Stimulated activated CD8-positive, alpha-beta memory T cell treated with anti-CD3 and anti-CD28 coated beads, Interleukin-15, amount 100 ng/mL, for 48 hours (primary cell): ENCODE measurements around the gene LPAR1.
"Not testable (repeated sequence)": the region's sequence is repeated elsewhere in the genome, so short reads cannot be mapped to it uniquely, and the experiment has no call there.

Experiments
- DNase-seq, 2 donors: peaks; one replicate each; pipeline ENCODE4 v3.0.0-alpha.2; 2020; ENCODE audit warnings: low read depth in 2 of 2

Gene LPAR1, protein sequence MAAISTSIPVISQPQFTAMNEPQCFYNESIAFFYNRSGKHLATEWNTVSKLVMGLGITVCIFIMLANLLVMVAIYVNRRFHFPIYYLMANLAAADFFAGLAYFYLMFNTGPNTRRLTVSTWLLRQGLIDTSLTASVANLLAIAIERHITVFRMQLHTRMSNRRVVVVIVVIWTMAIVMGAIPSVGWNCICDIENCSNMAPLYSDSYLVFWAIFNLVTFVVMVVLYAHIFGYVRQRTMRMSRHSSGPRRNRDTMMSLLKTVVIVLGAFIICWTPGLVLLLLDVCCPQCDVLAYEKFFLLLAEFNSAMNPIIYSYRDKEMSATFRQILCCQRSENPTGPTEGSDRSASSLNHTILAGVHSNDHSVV

DNA sequence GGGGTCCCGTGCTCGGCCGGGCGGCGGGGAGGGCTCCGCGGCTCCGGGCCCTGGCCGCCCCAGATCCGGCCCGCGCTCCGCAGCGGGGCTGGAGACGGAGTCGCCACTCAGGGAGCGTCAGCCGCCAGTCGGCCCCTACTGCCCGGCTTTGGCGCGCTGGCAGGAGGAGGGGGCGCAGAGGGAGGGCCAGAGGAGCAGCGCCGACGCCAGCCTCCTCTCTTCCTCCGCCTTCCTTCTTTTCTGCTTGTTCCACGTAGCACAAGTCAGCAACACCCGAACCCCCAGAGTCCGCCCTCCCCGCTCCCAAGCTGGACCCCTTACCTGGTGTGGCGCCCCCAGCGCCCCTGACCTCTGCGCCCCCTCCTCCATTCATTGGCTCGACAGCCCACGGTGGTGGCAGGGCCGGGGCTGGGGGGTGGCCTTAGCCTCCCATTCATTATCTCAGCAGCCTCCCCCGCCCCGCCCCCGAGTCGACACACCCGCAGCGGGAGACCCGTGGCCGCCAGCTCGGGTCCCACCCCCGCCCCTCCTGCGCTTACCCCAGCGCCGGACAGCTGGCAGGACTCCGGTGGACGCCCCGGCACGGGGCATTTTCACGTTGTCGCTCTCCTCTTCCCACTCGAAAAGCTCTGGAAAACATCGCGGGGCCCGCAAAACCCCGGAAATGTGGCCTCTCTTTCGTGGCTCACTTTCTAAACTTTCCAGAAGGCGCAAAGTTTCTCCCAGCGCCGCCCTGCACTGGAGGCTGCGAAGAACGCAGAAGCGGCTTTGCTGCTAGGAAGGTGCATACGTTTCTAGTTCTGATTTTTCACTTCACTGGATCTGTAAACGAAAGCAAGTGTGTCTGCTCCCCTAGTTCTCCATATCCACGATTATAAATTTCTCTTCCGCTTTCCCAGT lies at the start of gene LPAR1:
TSS of gene LPAR1 (minus strand) at position 140 of the 900 bp plus-strand sequence. CDS start 66,353 bp downstream, outside the sequence.
- no peak for DNase-seq

DNA sequence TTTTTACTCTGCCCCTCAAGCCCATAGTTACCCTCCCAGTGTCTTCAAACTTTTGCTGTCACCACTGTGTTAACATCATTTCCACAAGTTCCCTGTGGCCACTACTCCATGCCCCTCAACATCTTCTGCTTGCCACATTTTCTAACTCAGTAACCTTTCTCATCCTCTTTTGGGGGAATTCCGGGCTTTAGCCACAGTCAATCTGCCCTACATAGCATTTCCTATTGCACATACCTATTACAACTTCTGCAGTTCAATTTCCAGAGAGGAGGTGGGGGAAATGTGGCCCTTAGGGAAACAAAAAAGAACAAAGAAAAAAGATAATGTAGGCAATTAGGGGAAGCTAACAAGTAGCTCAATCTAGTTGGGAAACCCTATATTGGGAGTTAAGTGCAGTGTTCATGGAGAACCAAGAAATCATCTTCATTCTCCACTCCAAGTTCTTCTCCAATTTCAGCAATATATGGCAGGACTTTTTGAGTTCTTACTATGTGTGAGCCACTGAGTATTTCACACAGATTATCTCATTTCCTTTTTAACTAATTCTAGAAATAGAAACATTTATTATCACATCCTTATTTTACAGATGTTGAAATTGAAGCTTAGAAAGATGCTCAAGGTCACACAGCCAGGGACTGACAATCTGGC lies 40.2 kb upstream of the LPAR1 start:
- DNase-seq = no peak

DNA sequence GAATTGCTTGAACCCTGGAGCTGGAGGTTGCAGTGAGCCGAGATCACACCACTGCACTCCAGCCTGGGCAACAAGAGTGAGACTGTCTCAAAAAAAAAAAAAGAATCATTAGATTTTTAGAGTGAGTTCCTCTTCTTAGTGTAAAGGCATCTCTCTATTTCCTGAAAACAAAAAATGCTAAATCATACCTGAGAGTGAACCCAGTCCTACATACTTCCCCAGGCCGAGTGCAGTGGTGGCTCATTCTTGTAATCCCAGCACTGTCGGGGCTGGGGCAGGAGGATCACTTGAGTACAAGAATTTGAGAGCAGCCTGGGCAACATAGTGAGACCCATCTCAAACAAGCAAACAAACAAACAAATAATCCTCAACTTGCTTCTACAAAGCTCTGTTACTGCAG lies 38.2 kb upstream of the LPAR1 start:
- no peak for DNase-seq

DNA sequence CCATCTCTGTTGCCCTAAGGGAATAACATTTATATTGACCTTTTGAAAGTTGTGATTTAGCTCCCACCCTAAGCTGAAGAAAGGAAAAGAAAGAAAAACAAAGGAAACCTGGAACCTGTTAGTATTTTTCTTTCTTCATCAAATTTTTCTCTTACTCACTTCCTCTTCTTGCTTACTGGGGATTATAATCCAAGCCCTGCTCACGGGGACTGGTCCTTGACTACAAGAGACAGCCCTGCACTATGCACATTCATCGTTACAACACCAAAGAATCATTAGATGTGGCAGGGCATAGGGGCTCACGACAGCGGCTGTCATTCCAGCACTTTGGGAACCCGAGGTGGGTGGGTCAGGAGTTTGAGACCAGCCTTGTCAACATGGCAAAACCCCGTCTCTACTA lies 37.8 kb upstream of the LPAR1 start:
- DNase-seq = no peak

DNA sequence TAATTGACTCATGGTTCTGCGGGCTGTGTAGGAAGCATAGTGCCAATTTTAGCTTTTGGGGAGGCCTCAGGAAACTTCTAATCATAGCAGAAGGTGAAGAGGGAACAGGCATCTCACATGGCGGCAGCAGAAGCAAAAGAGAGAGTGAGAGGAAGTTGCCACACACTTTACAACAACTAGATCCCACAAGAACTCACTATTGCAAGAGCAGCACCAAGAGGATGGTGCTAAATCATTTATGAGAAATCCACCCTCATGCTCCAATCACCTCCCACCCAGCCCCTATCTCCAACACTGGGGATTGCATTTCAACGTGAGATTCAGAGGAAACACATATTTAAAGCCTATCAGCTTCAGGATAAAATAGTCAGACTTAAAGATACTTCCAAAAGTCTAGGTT lies 36.1 kb upstream of the LPAR1 start:
- no peak for DNase-seq

DNA sequence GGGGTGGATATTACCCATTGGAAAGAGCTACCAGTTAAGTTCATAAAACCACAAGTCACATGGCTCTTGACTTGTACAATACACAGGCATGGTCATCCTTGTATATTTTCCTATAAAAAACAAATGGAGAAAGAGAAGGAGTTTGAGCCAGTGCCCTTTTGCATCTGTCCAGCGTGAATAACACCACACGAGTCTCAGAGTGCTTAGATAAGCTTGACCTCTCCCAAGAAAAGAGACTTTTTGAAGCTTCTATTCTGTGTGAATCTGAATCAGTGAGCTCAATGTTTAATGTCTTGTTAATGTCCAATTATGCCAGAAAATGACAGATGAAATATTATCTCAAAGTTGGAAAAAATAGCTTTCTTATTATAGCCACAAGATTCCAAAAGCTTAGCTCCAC lies 30.9 kb upstream of the LPAR1 start:
- DNase-seq = no peak

DNA sequence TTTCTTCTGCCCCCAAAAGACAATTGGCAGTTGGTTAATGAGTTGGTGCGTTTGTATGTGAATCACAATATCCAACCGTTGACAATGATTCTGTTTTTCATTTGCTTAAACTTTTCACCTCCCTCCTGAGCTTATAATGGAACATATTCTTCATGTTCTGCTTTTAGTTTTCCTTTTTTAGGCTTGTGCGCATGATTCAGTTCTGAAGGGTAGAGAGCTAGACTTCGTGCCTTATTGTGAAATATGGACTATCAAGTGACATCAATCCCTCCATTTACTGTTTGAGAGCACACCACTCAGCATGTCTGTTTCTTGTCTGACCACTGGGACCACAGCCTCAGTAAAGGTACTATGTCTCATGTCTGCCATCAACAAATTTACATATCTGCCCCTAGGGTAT lies 30.5 kb upstream of the LPAR1 start:
- DNase-seq = no peak

DNA sequence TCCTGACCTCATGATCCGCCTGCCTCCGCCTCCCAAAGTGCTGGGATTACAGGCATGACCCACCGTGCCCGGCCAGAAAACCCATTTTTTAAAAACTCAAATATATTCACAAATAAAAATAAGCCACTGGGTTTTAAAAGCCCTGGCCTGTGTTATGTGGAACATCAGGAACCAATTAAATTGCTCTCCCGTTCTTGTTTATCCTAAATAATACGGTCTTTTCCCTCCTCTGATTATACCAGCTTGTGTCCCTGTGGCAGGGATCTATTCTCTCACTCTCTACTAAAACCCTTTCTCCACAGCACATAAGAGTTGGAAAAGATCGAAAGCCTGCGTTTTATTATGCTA lies 30.1 kb upstream of the LPAR1 start:
- DNase-seq = no peak

DNA sequence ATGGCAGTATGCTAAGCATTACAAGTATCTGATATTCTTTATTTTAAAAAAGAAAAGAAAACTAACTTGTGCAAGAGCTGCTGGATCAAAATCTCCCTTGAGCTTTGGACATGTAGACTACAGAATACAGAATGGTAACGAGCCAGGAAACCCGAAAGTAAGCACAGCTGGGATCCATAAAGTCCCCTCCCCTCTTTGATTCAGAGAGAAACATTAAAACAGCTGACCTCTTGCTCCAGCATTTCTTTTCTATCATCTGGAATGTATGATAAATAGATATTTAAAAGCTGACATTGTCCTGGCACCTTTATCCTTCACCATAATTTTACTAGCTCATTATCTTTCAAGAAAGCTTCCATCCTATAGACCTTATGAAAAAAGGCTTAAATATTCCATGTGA lies 28.2 kb upstream of the LPAR1 start:
- no peak for DNase-seq

DNA sequence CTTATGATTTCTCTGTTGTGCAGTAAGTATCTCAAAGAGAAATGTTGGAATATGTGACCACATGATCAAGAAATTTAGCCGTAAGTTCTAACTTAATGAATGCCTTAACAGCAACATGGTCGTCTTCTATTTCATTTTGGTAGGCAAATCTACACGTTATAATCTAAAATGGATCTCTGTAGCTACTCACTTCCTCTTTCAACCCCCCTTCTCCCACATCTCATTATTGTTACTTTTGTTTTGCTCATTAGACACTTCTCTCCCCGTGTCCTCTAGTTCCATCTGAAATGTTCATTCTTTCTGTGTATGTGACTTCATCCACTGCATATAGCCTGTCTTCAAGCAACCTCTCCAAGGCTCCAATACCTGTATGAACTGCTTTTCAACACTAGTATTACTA lies 27.1 kb upstream of the LPAR1 start:
- no peak for DNase-seq

DNA sequence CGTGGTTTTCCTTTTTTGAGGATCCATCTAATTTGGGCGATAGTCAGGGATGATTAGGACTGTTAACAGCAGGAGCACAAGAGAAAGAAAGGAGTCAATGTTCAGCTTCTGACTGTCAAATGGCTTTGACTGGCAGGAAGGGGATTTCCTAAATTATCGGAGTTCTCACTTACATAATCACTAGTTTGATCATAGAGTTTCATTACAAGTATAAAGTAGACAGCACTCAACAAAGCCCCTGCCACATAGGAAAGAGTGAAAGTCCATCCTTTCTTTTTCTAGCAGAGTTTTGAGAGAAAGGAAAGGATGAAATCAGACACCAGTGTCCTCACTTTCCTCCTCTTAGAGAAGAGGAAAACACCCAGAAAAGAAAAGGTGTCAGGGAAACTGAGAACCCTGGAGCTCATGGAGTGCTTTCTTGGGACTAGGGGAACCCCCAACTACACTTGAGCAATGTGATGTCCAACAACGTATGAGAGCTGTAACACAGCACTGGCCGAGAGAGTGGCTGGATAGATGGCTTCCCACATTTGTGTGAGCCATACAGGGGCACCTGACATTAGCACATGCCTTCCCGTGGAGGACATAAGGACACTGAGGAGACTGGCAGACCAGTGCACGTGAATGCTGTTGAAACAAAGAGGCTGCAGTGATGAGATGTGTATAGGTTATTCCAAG lies 26.0 kb upstream of the LPAR1 start:
- no peak for DNase-seq

DNA sequence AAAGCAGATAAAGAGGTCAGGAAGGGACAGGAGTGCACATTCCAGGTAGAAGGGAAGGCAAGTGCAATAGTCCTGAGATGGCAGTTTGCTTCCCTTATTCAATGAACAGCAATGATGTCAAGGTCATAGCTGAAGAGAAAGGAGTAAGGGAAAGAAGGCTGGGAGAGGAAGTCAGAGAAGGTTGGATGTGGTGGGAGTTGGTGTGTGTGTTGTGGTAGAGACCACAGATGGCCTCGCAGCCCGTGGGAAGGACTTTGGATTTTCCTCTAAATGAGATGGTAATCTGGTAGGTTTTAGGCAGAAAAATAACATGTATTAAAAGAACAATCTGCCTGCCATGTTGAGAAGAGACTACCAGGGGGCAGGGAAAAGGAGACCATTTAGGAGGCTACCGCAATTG lies 25.1 kb upstream of the LPAR1 start:
- DNase-seq = no peak

DNA sequence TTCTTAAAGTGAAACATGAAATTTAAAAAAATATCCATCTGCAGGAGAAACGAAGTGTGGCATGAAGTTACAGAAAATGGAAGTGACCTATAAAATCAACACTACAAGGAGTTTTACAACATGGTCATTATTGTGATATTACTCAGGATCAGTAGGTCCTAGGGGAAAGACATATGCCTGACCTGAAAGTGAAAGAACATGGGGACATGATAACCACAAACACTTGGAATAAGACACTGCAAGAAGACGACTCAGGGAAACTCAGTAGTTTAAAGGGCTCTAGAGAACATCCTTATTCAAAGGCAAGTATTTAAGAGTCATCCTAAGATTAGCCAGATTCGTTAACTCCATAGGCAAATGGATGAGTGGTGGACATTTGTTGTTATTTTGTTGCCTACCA lies 19.9 kb upstream of the LPAR1 start:
- no peak for DNase-seq

DNA sequence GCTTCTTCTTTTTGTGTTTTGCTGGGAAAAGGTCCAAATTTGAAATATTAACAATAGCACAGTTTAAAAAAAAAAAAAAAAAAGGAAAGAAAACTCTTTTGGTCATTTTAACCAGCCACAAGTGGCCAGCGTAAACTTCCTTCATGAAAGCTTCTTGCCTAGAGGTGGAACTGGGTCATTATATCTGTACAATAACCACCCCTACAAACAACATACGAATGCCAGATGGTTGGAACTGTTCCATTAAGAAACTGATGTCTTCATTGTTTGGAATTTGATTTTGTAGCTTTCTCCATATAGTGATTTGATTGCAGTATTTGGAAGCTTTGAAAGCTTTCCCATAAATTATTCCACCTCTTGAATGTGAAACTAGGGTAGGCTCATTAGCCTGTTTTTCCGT lies 18.3 kb upstream of the LPAR1 start:
- no peak for DNase-seq

DNA sequence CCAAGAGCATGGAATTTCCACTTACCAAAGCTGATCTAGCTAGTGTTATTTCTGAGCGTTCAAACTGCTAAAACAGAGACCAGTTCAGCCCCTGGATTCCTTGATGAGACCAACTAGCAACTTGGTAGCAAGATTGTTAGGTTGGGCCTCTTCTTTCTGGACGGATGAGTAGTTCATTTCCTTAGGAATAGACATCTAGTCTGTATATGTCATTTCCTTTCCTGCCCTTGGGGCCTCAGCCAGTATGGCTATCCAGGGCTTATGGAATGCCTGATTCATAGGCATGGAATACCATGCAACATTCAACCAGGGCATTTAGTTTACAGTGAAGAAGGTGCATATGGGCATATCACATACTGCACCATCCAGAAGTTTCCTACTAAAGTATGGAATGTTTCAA lies 14.5 kb upstream of the LPAR1 start:
- no peak for DNase-seq

DNA sequence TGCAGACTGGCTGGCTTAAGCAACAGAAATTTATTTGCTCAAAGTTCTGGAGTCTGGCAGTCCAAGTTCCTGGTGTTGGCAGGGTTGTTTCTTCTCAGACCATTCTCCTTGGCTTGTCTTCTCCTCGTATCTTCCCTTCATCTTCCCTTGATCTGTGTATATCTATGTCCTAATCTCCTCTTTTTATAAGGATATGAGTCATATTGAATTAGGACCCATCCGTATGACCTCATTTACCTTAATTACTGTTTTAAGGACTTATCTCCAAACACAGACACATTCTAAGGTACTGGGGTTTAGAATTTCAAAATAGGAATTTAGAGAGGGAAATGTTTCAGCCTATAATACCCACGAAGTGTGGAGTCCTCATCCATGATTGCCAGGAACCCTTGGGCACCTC lies 13.1 kb upstream of the LPAR1 start:
- no peak for DNase-seq

DNA sequence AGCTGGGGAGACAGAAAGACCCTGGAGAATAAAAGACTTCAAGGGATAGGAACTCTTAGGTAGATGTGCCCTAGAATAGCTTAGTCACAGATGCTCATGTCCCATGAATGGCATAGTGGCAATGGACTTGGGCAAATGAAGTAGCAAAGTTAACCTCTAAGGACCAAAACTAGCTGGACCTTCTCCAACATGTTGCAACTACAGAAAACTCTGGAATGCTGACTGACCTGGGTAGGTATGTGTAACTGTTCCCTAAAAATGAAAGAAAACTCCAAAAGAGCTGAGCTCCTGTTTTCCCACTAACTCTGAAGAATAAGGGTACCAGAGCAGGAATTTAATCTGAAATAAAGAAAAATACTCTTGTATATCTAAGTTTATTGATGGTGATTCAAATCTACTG lies 12.5 kb upstream of the LPAR1 start:
- no peak for DNase-seq

DNA sequence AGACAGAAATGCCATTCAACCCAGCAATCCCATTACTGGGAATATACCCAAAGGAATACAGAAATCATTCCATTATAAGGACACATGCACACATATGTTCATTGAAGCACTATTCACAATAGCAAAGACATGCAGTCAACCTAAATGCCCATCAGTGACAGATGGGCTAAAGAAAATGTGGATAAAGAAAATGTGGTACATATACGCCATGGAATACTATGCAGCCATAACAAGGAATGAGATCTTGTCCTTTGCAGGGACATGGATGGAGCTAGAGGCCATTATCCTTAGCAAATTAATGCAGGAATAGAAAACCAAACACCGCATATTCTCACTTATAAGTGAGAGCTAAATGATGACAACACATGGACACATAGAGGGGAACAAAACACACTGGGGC lies 9.0 kb upstream of the LPAR1 start:
- not testable (repeated sequence) for DNase-seq

DNA sequence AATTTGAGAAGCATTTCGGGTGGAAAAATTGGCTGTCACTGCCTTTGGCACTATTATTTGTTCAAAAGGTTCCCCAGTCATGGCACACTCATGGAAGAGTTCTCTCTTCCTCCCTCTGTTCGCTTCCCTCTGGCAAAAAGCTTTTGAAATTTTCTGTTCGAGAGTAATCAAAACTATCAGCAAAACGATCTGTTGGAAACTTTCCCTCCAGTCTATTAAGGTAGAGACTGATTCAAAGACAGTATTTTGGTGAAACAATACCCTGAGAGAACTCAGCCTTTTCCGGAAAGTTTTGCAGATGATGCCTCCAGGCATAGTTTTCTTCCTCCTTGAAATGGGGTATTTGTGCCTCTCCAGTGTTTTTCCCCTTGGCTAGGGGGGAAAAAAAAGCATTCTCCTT lies 3.6 kb upstream of the LPAR1 start:
- DNase-seq = no peak

DNA sequence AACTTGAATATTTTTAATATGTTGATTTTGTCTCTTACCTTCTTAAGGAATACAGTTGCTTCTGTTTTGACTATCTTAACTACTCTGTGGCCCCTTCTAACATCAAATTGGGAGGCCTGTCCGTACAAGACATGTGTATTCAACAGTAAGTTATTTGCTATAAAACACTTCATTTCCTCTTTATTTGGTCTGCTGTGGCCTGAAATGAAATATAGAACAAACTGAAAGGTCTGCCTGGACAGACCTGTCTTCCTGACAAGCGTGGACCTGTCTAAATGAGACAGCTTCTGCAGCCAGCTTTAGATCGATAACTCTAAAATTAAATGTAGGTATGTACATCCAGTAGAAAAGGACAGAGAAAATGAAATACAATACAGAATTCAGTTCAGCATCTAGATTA lies 2.2 kb upstream of the LPAR1 start:
- no peak for DNase-seq

DNA sequence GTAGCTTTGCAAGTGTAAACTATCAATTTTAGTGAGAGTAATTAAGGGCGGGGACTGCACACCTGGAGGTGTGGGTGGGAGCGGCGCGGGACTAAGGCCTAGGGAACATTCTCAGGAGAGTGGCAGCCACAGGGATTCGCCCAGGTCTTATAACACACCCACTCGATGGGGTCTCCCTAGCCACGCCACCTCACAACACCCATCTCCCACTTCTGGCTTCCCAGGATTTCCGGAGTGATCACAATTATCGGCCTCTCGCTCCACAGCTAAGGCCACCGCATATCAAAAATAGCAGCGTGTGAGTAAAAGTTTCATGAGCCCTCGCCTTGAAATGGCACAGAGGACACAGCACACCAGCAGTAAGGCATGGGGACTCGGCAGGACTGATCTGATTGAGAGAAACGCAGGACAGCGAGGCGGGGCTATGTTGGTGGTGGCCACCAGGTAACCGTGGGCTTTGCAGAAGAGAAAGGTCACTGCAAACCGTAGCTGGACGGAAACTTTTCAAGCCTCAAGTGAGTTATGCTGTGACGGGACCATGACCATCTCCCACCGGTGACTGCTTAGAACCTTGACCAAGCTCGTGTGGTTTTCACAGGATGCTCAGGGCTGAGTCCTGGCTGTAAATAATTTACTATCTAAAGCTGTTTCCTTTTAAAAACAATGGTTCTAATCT lies 1.1 kb upstream of the LPAR1 start:
- DNase-seq = no peak
